ENCODE data around the gene PCP4L1. TPM values are rescaled to one million over a fixed set of nuclear protein-coding genes. Genes with fewer than 3 reads are reported as not detected.
A peak's percentile ranks its signal among the peaks of the same experiment; 100 is the strongest.

PCP4L1 gene
- not detected for polyA plus RNA-seq (ENCODE audit: low read depth in 6 of 6)

- Mint-ChIP-seq H3K4me3 (peak within 1 kb of the TSS; percentile 56 to 93 (median 80)), H3K9me3 (peaks cover 5 to 33% (median 26%) of the 10 kb centered on the region in 7 donors), H3K27me3 (peaks cover 75 to 80% (median 76%) of the 10 kb centered on the region in 3 donors), H3K36me3 (peaks cover 16 to 29% of the 10 kb centered on the region in 2 donors), H3K27ac (peak within 1 kb of the TSS in 4 of 6 donors; percentile 16 to 60 (median 42)), H3K4me1 (peaks cover 11 to 32% (median 28%) of the 10 kb centered on the region in 3 donors)
- peak; percentile 84 to 85 for ATAC-seq (ENCODE audit: low read depth in 2 of 2)
- peak; percentile 46 for DNase-seq
Measured at GRCh38 chr1:161258439-161259344, at the start of gene PCP4L1. Gene PCP4L1, plus strand, starts transcription at chr1:161258745. Its CDS starts 230 bp downstream, at chr1:161258975.

DNA sequence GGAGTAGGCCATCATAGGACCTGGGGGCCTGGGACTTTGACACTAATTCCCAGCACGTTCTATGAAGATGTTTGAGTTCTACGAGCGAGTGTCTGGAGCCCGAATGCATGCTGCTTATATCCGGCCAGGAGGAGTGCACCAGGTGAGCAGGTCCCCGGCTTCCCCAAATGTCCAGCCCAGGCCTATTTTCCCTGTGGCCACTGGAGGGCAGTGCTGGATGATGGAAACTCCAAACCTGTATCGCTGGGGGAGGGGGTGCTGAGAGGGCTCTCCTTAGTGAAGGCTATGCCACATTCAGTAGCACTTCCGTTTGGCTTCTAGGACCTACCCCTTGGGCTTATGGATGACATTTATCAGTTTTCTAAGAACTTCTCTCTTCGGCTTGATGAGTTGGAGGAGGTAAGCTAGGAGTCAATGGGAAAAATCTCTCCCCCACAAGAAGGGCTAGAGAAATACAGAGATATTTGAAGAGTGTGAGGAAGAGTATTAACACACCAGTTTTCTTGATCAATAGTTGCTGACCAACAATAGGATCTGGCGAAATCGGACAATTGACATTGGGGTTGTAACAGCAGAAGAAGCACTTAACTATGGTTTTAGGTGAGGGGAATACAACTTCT lies 48.6 kb upstream of the PCP4L1 start:
- no peaks in the 10 kb centered on the region for H3K9me3 Mint-ChIP-seq
- H3K4me3 Mint-ChIP-seq = peak overlapping the region in 1 of 8 donors; percentile 16
- ATAC-seq (ENCODE audit: low read depth in 2 of 2) (peak; percentile 91 to 96), DNase-seq (peak; percentile 71)
- peaks cover 15 to 31% (median 26%) of the 10 kb centered on the region in 3 donors for H3K4me1 Mint-ChIP-seq
- peak overlapping the region in 1 of 6 donors; percentile 93 for H3K27ac Mint-ChIP-seq
- peaks cover 5 to 16% (median 16%) of the 10 kb centered on the region in 3 donors for H3K27me3 Mint-ChIP-seq
- H3K36me3 Mint-ChIP-seq = peaks cover 42 to 63% of the 10 kb centered on the region in 2 donors

DNA sequence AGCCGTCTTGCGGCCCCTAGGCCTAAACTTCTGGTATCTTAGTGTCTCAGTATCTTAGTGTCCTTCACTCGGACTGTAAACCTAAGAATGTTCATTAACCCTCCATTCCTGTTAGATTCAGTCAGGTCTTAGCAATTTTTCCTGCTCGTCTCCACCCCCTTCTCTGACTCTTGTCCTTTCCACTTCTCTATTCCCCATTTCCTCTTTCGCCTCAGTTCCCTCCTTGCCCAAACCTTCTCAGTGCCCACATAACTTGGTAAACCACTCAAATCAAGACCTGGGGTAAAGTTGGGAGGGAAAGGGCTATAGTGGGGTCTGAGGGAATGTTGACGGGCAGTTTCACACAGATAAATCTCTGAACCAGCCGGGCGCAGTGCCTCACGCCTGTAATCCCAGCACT lies 44.2 kb upstream of the PCP4L1 start:
- no peak overlapping the region for H3K27ac Mint-ChIP-seq
- no peak for DNase-seq
- no peak for ATAC-seq (ENCODE audit: low read depth in 2 of 2)
- no peaks in the 10 kb centered on the region for H3K9me3 Mint-ChIP-seq
- peaks cover 27 to 51% of the 10 kb centered on the region in 2 donors for H3K36me3 Mint-ChIP-seq
- H3K27me3 Mint-ChIP-seq = peaks cover 21 to 36% (median 31%) of the 10 kb centered on the region in 3 donors
- peak overlapping the region in 2 of 8 donors; percentile 15 to 50 for H3K4me3 Mint-ChIP-seq
- H3K4me1 Mint-ChIP-seq = peaks cover 26 to 42% (median 35%) of the 10 kb centered on the region in 3 donors

DNA sequence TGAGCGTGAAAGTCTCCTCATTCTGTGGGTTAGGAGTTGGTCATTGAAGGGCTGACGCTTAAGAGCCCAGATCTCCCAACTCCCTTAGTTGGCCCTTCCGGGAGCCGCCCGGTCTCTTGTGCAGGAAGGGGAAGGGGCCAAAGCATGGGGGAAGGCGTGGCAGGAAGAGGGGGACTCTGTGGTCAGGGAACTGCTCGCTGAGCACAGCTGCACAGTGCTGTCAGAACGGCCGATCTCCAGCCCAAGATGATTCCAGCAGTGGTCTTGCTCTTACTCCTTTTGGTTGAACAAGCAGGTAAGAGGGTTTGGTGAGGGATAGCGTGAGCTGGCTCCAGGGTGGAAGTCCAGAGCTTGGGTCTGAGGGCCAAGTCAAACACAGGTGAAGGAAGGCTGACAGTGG lies 43.5 kb upstream of the PCP4L1 start, which contains the start of gene FCER1G:
FCER1G (plus strand) TSS at position 220 of the 400 bp plus-strand sequence; CDS start at position 247, 27 bp downstream.
- Mint-ChIP-seq H3K9me3 (no peaks in the 10 kb centered on the region), H3K27me3 (peaks cover 24 to 40% (median 33%) of the 10 kb centered on the region in 3 donors), H3K4me1 (peaks cover 20 to 35% (median 28%) of the 10 kb centered on the region in 3 donors), H3K36me3 (peaks cover 20 to 44% of the 10 kb centered on the region in 2 donors), H3K27ac (peak within 1 kb of the TSS in 1 of 6 donors; percentile 34), H3K4me3 (peak within 1 kb of the TSS in 3 of 8 donors; percentile 36 to 76 (median 75))
- no peak for ATAC-seq (ENCODE audit: low read depth in 2 of 2)
- DNase-seq = no peak

GRCh38 chr1:161216945-161217712 lies 41.4 kb upstream of the PCP4L1 start:
- H3K27ac Mint-ChIP-seq = peak overlapping the region in 3 of 6 donors; percentile 9 to 65 (median 62)
- peak overlapping the region in 1 of 8 donors; percentile 42 for H3K4me3 Mint-ChIP-seq
- H3K27me3 Mint-ChIP-seq = peaks cover 39 to 48% (median 48%) of the 10 kb centered on the region in 3 donors
- H3K36me3 Mint-ChIP-seq = peaks cover 13 to 26% of the 10 kb centered on the region in 2 donors
- peak; percentile 90 to 94 for ATAC-seq (ENCODE audit: low read depth in 2 of 2)
- DNase-seq = peak; percentile 57
- H3K9me3 Mint-ChIP-seq = no peaks in the 10 kb centered on the region
- H3K4me1 Mint-ChIP-seq = peaks cover 19 to 34% (median 26%) of the 10 kb centered on the region in 3 donors

DNA sequence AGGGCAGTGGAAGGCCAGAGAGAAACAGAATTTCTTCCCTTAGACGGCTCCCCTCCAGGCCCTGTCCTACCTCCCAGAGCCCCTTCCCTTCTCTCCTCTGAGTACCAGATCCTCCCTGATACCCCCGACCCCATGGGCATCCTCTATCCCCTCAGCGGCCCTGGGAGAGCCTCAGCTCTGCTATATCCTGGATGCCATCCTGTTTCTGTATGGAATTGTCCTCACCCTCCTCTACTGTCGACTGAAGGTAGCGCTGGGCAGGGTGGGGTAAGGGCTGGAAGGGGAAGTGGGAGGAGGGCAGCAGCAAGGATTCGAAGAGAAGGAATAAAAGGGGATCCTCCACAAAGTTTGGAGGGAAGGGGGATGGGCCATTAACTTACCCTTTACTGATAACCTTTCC lies 40.7 kb upstream of the PCP4L1 start:
- no peaks in the 10 kb centered on the region for H3K9me3 Mint-ChIP-seq
- ATAC-seq (ENCODE audit: low read depth in 2 of 2) (no peak), DNase-seq (no peak)
- peaks cover 46 to 55% (median 54%) of the 10 kb centered on the region in 3 donors for H3K27me3 Mint-ChIP-seq
- H3K27ac Mint-ChIP-seq = peak overlapping the region in 3 of 6 donors; percentile 9 to 65 (median 62)
- peaks cover 13 to 25% of the 10 kb centered on the region in 2 donors for H3K36me3 Mint-ChIP-seq
- H3K4me3 Mint-ChIP-seq = peak overlapping the region in 1 of 8 donors; percentile 6
- H3K4me1 Mint-ChIP-seq = peaks cover 19 to 34% (median 26%) of the 10 kb centered on the region in 3 donors

- ATAC-seq (ENCODE audit: low read depth in 2 of 2) (no peak), DNase-seq (no peak)
- Mint-ChIP-seq H3K4me3 (peak overlapping the region in 1 of 8 donors; percentile 60), H3K27me3 (peaks cover 53 to 61% (median 55%) of the 10 kb centered on the region in 3 donors), H3K27ac (no peak overlapping the region), H3K4me1 (peaks cover 19 to 34% (median 28%) of the 10 kb centered on the region in 3 donors), H3K9me3 (no peaks in the 10 kb centered on the region), H3K36me3 (peaks cover 8 to 18% of the 10 kb centered on the region in 2 donors)
Measured at GRCh38 chr1:161218301-161219077, 40.1 kb upstream of the PCP4L1 start.

GRCh38 chr1:161219078-161219892 lies 39.3 kb upstream of the PCP4L1 start:
- Mint-ChIP-seq H3K36me3 (peaks cover 0 to 10% of the 10 kb centered on the region in 2 donors), H3K27ac (no peak overlapping the region), H3K9me3 (no peaks in the 10 kb centered on the region), H3K27me3 (peaks cover 53 to 67% (median 60%) of the 10 kb centered on the region in 3 donors), H3K4me3 (no peak overlapping the region), H3K4me1 (peaks cover 19 to 33% (median 32%) of the 10 kb centered on the region in 3 donors)
- DNase-seq (no peak), ATAC-seq (ENCODE audit: low read depth in 2 of 2) (no peak)

- Mint-ChIP-seq H3K27me3 (peaks cover 50 to 59% (median 55%) of the 10 kb centered on the region in 3 donors), H3K9me3 (no peaks in the 10 kb centered on the region), H3K36me3 (peaks cover 0 to 3% of the 10 kb centered on the region in 2 donors), H3K4me1 (peaks cover 17 to 30% (median 25%) of the 10 kb centered on the region in 3 donors), H3K27ac (no peak overlapping the region), H3K4me3 (no peak overlapping the region)
- ATAC-seq (ENCODE audit: low read depth in 2 of 2) (no peak), DNase-seq (no peak)
Measured at GRCh38 chr1:161220002-161220401, 38.5 kb upstream of the PCP4L1 start.

- Mint-ChIP-seq H3K9me3 (no peaks in the 10 kb centered on the region), H3K4me3 (peak overlapping the region in 1 of 8 donors; percentile 42)
- no peak for ATAC-seq (ENCODE audit: low read depth in 2 of 2)
Measured at GRCh38 chr1:161222175-161223019, 36.1 kb upstream of the PCP4L1 start.

More at GRCh38 chr1:161222175-161223019, 36.1 kb upstream of the PCP4L1 start:
- Mint-ChIP-seq H3K4me1 (peaks cover 15 to 44% (median 38%) of the 10 kb centered on the region in 3 donors), H3K36me3 (no peaks in the 10 kb centered on the region), H3K27me3 (peaks cover 44 to 56% (median 51%) of the 10 kb centered on the region in 3 donors), H3K27ac (no peak overlapping the region)
- no peak for DNase-seq

Measured in naive B cell (primary cell).